Vagina (tissue), 2 donors: ENCODE data around the gene SLC29A1.

Experiments
- CTCF ChIP-seq, 3 experiments: fragments of 450-650 bp in 2 of 3; fragments of 200-600 bp in 1 of 3; sonication (generic) in 1 of 3; IDR thresholded peaks; one replicate each; pipeline ENCODE4 v1.5.1; 2017 to 2019; ENCODE audit warnings: antibody characterized with exemption in 3 of 3, mild to moderate bottlenecking in 2 of 3, moderate library complexity in 2 of 3
- POLR2A ChIP-seq, 2 donors: fragments of 450-650 bp; IDR thresholded peaks; one replicate each; pipeline ENCODE4 v1.6.1; 2017; ENCODE audit warnings: antibody characterized with exemption in 2 of 2, mild to moderate bottlenecking in 2 of 2, moderate library complexity in 2 of 2
- POLR2AphosphoS5 ChIP-seq, 2 donors: sonication (generic); formaldehyde crosslinking; IDR thresholded peaks; one replicate each; pipeline ENCODE4 v1.9.0; 2017; ENCODE audit warnings: antibody characterized with exemption in 2 of 2, mild to moderate bottlenecking in 2 of 2, low read depth in 1 of 2; ENCODE audit not compliant: insufficient read depth in 1 of 2

- TF ChIP-seq POLR2A (IDR thresholded peaks at IDR 0.05) (no peak), CTCF (IDR thresholded peaks at IDR 0.05) (no peak), POLR2AphosphoS5 (IDR thresholded peaks at IDR 0.05; ENCODE audit: insufficient read depth in 1 of 2, low read depth in 1 of 2) (no peak)
Observed at GRCh38 chr6:44194326-44194725, 29.1 kb upstream of the SLC29A1 start.
